Mucosa of stomach (tissue), 1 donor: ENCODE data around the gene RAB35.
A peak's percentile ranks its signal among the peaks of the same experiment; 100 is the strongest.

Experiments
- H3K27me3 ChIP-seq: one replicate; pipeline ENCODE4 v1.7.0; 2013; ENCODE audit warnings: mild to moderate bottlenecking, low read length; ENCODE audit not compliant: control insufficient read depth, insufficient read depth
- H3K36me3 ChIP-seq: one replicate; pipeline ENCODE4 v1.7.0; 2013; ENCODE audit warnings: low read length; ENCODE audit not compliant: control insufficient read depth, insufficient read depth
- H3K4me1 ChIP-seq: one replicate; pipeline ENCODE4 v1.7.0; 2013; ENCODE audit warnings: mild to moderate bottlenecking, low read length; ENCODE audit not compliant: control insufficient read depth, insufficient read depth
- H3K4me3 ChIP-seq: one replicate; pipeline ENCODE4 v1.7.0; 2013; ENCODE audit warnings: low read length
- H3K9ac ChIP-seq: one replicate; pipeline ENCODE4 v1.7.0; 2013; ENCODE audit warnings: mild to moderate bottlenecking, low read length, moderate library complexity
- H3K9me3 ChIP-seq: one replicate; pipeline ENCODE4 v1.7.0; 2013; ENCODE audit warnings: mild to moderate bottlenecking, low read length, moderate library complexity; ENCODE audit not compliant: control insufficient read depth
- donor health status: Pancreatic carcinoma.

RAB35 gene

GRCh38 chr12:120089796-120090195, 26.8 kb downstream of the RAB35 start:
- Histone ChIP-seq H3K4me1 (peaks cover 21% of the 10 kb centered on the region), H3K9me3 (no peaks in the 10 kb centered on the region), H3K36me3 (peaks cover 10% of the 10 kb centered on the region), H3K4me3 (no peak overlapping the region), H3K27me3 (no peaks in the 10 kb centered on the region), H3K9ac (no peak overlapping the region)

GRCh38 chr12:120089105-120089504, 27.4 kb downstream of the RAB35 start:
- Histone ChIP-seq H3K9ac (no peak overlapping the region), H3K4me3 (no peak overlapping the region), H3K9me3 (no peaks in the 10 kb centered on the region), H3K27me3 (no peaks in the 10 kb centered on the region), H3K4me1 (peaks cover 21% of the 10 kb centered on the region), H3K36me3 (peaks cover 7% of the 10 kb centered on the region)

GRCh38 chr12:120086801-120087621, 29.5 kb downstream of the RAB35 start:
- Histone ChIP-seq H3K9me3 (no peaks in the 10 kb centered on the region), H3K27me3 (no peaks in the 10 kb centered on the region), H3K9ac (peak overlapping the region; percentile 29)

GRCh38 chr12:120085920-120086645, 30.5 kb downstream of the RAB35 start:
- Histone ChIP-seq H3K4me1 (peaks cover 21% of the 10 kb centered on the region), H3K9ac (no peak overlapping the region), H3K27me3 (no peaks in the 10 kb centered on the region), H3K4me3 (no peak overlapping the region), H3K9me3 (no peaks in the 10 kb centered on the region), H3K36me3 (peaks cover 7% of the 10 kb centered on the region)

More at GRCh38 chr12:120086801-120087621, 29.5 kb downstream of the RAB35 start:
- H3K4me3 ChIP-seq: no peak overlapping the region
- H3K36me3 ChIP-seq: peaks cover 7% of the 10 kb centered on the region
- H3K4me1 ChIP-seq: peaks cover 21% of the 10 kb centered on the region

GRCh38 chr12:120081641-120082040, 34.9 kb downstream of the RAB35 start:
- Histone ChIP-seq H3K4me3 (no peak overlapping the region), H3K9ac (no peak overlapping the region), H3K36me3 (no peaks in the 10 kb centered on the region), H3K9me3 (no peaks in the 10 kb centered on the region), H3K4me1 (peaks cover 49% of the 10 kb centered on the region), H3K27me3 (no peaks in the 10 kb centered on the region)

GRCh38 chr12:120079411-120080400, 36.8 kb downstream of the RAB35 start:
- no peaks in the 10 kb centered on the region for H3K36me3 ChIP-seq
- H3K4me3 ChIP-seq: no peak overlapping the region
- no peaks in the 10 kb centered on the region for H3K27me3 ChIP-seq
- peak overlapping the region; percentile 26 for H3K9ac ChIP-seq
- no peaks in the 10 kb centered on the region for H3K9me3 ChIP-seq
- H3K4me1 ChIP-seq: peaks cover 39% of the 10 kb centered on the region

- Histone ChIP-seq H3K36me3 (no peaks in the 10 kb centered on the region), H3K4me3 (no peak overlapping the region), H3K9ac (peak overlapping the region; percentile 26), H3K9me3 (no peaks in the 10 kb centered on the region), H3K27me3 (no peaks in the 10 kb centered on the region), H3K4me1 (peaks cover 39% of the 10 kb centered on the region)
Observed at GRCh38 chr12:120078868-120079267, 37.7 kb downstream of the RAB35 start.

- Histone ChIP-seq H3K4me1 (peaks cover 39% of the 10 kb centered on the region), H3K36me3 (peaks cover 5% of the 10 kb centered on the region), H3K4me3 (no peak overlapping the region), H3K9me3 (no peaks in the 10 kb centered on the region), H3K27me3 (no peaks in the 10 kb centered on the region), H3K9ac (no peak overlapping the region)
Observed at GRCh38 chr12:120077260-120077659, 39.3 kb downstream of the RAB35 start.

GRCh38 chr12:120076651-120077050, 39.9 kb downstream of the RAB35 start:
- H3K36me3 ChIP-seq: peaks cover 5% of the 10 kb centered on the region
- no peaks in the 10 kb centered on the region for H3K9me3 ChIP-seq
- no peak overlapping the region for H3K4me3 ChIP-seq
- H3K27me3 ChIP-seq: no peaks in the 10 kb centered on the region
- no peak overlapping the region for H3K9ac ChIP-seq
- H3K4me1 ChIP-seq: peaks cover 39% of the 10 kb centered on the region

GRCh38 chr12:120075034-120075616, 41.4 kb downstream of the RAB35 start:
- H3K4me1 ChIP-seq: peaks cover 32% of the 10 kb centered on the region
- no peak overlapping the region for H3K4me3 ChIP-seq
- H3K9ac ChIP-seq: no peak overlapping the region
- H3K27me3 ChIP-seq: no peaks in the 10 kb centered on the region
- H3K36me3 ChIP-seq: peaks cover 5% of the 10 kb centered on the region
- no peaks in the 10 kb centered on the region for H3K9me3 ChIP-seq

GRCh38 chr12:120072472-120073249, 43.9 kb downstream of the RAB35 start:
- Histone ChIP-seq H3K9ac (no peak overlapping the region), H3K9me3 (no peaks in the 10 kb centered on the region), H3K4me1 (peaks cover 21% of the 10 kb centered on the region), H3K27me3 (no peaks in the 10 kb centered on the region), H3K36me3 (peaks cover 5% of the 10 kb centered on the region), H3K4me3 (no peak overlapping the region)
